GM12873 (cell line): ENCODE results near the gene CFAP61.

Experiments
- TF ChIP-seq, protein P1 (sequence below): IDR thresholded peaks from 2 replicates; pipeline ENCODE4 v1.5.1; 2012; ENCODE audit warnings: low read depth, mild to moderate bottlenecking, moderate library complexity, low read length, control low read depth; ENCODE audit not compliant: insufficient read depth; ENCODE audit errors: missing control alignments

The CFAP61 gene

DNA sequence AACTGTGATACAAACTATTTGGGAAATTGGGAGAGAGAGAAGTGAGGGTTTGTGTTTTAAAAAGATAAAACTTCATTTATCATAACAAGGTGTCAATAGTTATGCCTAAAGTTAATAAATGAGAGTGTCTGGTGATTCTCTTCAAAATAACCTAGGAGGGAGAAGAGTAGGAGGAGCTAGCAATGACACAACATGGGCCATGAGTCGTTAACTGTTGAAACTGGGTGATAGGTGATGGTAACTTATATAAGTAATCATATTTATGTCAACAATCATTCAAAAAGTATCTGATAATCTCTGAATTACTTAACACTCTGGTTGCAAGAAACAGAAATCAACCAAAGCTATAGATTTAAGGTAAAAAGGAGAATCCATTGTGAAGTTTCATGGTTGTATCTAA, 268.8 kb downstream of the CFAP61 start:
- TF ChIP-seq, protein P1, sequence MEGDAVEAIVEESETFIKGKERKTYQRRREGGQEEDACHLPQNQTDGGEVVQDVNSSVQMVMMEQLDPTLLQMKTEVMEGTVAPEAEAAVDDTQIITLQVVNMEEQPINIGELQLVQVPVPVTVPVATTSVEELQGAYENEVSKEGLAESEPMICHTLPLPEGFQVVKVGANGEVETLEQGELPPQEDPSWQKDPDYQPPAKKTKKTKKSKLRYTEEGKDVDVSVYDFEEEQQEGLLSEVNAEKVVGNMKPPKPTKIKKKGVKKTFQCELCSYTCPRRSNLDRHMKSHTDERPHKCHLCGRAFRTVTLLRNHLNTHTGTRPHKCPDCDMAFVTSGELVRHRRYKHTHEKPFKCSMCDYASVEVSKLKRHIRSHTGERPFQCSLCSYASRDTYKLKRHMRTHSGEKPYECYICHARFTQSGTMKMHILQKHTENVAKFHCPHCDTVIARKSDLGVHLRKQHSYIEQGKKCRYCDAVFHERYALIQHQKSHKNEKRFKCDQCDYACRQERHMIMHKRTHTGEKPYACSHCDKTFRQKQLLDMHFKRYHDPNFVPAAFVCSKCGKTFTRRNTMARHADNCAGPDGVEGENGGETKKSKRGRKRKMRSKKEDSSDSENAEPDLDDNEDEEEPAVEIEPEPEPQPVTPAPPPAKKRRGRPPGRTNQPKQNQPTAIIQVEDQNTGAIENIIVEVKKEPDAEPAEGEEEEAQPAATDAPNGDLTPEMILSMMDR = no peak

DNA sequence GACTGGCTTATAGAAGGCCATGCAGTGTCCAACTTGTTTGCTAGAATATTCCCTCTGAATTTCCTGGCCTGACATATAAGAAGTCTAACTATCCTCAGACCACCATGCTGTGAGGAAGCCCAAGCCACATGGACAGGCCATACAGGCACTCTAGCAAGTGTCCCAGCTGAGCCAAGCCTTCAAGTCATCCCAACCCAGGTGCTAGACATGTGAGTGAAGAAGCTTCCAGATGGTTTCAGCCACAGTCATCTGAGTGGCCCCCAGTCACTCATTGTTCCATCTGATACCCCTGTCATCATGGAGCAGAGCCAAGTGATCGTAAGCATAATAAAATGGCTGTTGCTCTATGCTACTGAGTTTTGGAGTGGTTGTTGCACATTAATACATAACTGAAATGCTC, 269.6 kb downstream of the CFAP61 start:
- TF ChIP-seq, protein P1 = no peak

- TF ChIP-seq, protein P1 = no peak
These were observed 270.6 kb downstream of the CFAP61 start for GRCh38 chr20:20322912-20323311.

GRCh38 chr20:20327746-20328145, 275.4 kb downstream of the CFAP61 start:
- TF ChIP-seq, protein P1 = no peak

DNA sequence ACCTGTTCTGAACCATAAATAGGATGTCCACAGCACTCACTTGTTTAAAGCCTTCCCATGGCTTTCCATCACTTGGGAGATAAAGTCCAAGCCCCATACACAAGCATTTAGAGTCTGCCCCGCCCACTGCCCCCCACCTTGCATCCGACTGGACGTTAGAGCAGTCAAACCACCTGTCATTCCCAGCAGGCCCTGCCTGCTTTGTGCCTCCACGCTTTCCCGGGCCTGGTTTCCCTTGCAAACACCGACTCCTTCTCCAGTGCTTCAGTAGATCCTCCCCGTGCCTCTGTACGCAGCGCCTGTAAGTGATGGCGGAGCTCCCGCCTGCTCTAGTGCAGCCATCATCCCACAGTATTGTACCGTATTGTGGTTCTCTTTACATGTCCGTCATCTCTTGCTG, 277.2 kb downstream of the CFAP61 start:
- TF ChIP-seq, protein P1 = no peak

GRCh38 chr20:20331156-20331555, 278.8 kb downstream of the CFAP61 start:
- TF ChIP-seq, protein P1 = no peak

- TF ChIP-seq, protein P1 = no peak
These were observed 279.5 kb downstream of the CFAP61 start for GRCh38 chr20:20331817-20332216.
